NCI-H2196 treated with DMSO at 0.1 percent for 48 hours (cell line): ENCODE measurements around the gene PCMTD2.
"Not testable (repeated sequence)": the region's sequence is repeated elsewhere in the genome, so short reads cannot be mapped to it uniquely, and the experiment has no call there.

Source experiments
- DNase-seq: peaks from one replicate; lab custom pipeline; 2025; ENCODE audit not compliant: unreplicated experiment; lab: John Stamatoyannopoulos, UW

Gene PCMTD2

DNA sequence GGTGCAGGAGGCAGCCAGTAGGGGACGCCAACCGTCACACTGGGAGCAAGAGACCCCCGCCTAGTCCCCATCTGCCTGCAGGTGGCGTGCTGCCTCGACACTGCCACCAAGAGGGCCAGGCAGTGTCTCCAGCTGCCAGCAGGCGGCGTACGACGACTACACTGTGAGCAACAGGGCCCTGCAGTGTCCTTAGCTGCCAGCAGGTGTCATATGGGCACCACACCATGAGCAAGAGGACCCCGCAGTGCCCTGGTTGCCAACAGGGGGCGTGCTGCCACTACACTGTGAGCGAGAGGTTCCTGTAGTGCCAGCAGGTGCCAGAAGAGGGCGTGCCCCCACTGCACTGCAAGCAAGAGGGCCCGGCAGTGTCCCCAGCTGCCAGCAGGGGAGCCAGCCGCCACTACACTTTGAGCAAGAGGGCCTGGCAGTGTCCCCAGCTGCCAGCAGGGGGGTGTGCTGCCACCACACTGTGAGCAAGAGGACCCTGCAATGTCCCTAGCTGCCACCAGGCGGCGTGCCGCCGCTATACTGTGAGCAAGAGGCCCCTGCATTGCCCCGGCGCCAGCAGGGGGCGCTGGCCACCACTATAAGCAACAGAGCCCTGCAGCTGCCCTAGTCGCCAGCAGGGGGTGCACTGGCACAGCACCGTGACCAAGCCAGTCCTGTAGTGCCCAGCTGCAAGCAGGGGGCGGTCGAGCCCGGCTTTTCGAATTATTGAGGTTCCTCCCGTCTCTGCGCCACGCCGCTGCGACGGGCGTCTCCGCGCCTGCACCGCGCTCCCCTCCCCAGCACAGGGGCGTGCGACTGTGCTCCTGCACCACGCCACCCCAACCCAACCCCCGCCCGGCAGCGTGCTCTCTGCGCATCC lies 30.3 kb downstream of the PCMTD2 start:
- DNase-seq, result peak; percentile 36

DNA sequence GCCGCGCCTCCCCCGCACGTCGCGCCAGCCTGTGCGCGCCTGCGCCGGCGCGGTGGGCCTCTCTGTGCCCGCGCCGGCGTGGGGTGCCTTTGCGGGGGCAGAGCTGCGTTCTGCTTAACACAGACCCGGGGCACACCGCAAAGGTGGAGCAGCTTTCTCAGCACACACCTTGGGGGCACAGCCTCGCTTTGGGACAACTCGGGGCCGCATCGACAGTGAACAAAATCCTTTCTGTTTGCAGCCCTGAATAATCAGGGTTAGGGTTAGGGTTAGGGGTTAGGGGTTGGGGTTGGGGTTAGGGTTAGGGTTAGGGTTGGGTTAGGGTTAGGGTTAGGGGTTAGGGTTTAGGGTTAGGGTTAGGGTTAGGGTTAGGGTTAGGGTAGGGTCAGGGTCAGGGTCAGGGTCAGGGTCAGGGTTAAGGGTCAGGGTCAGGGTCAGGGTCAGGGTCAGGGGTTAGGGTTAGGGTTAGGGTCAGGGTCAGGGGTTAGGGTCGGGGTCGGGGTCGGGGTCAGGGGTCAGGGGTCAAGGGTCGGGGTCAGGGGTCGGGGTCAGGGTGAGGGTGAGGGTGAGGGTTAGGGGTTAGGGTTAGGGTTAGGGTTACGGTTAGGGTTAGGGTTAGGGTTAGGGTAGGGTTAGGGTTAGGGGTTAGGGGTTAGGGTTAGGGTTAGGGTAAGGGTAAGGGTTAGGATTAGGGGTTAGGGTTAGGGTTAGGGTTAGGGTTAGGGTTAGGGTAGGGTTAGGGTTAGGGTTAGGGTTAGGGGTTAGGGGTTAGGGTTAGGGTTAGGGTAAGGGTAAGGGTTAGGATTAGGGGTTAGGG lies 31.1 kb downstream of the PCMTD2 start:
- not testable (repeated sequence) for DNase-seq

DNA sequence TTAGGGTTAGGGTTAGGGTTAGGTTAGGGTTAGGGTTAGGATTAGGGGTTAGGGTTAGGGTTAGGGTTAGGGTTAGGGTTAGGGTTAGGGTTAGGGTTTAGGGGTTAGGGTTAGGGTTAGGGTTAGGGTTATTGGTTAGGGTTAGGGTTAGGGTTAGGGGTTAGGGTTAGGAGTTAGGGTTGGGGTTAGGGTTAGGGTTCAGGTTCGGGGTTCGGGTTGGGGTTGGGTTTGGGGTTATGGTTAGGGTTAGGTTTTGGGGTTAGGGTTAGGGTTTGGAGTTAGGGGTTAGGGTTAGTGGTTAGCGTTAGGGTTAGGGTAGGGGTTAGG lies 31.7 kb downstream of the PCMTD2 start:
- DNase-seq, result not testable (repeated sequence)

DNA sequence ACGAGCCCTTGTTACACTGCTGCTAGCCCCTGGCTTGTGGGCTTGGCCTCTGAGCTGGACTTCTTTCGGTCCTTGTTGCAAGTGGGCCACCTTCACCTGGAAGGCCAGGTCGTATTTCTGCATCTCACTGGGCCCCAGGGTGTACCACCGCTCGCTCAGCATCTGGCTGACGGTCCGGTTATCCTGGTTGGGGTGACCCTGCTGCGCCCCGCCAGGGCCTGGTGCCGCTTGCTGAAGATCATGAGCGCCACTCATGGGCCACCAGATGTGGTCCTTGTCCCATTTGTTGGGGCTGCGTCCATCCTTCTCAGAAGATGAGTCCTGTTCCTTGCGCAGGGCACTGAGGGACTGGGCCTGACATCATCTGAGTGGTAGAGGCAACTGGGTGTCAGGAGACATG lies 36.6 kb downstream of the PCMTD2 start:
- not testable (repeated sequence) for DNase-seq

DNA sequence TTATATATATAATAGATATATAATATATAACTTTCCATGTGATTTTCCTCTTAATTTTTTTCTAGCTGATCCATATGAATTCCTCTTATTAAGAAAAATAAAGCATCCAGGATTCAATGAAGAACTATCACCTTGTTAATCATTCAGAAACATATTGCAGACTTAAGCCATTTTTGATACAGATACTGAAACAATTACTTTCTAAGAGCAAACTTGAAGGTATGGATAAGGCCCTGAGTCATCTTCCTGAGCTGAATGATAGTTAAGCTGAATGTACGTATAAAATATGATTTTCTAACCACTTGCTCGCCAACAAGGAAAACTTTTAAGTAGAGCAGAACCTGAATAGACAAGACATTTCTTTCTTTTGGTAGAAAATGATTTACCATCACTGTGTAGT lies 47.5 kb downstream of the PCMTD2 start:
- DNase-seq, result not testable (repeated sequence)

- not testable (repeated sequence) for DNase-seq
These were observed 58.2 kb downstream of the PCMTD2 start for GRCh38 chr20:64313761-64314160.

DNA sequence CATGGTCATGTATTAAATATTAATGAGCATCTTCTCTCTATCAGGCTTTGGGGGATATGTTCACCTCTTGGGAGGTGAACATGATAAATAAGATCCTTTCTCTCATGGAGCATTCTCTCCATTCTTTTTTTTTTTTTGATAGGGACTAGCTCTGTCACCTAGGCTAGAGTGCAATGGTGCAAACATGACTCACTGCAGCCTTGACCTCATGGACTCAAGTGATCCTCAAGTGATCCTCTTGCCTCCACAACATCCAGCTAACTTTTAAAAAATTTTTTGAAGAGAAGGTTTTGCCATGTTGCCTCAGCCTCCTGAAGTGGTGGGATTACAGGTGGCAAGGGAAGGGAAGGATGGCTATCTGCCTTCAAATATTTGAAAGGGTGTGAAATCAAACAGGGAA lies 59.8 kb downstream of the PCMTD2 start:
- DNase-seq, result not testable (repeated sequence)

DNA sequence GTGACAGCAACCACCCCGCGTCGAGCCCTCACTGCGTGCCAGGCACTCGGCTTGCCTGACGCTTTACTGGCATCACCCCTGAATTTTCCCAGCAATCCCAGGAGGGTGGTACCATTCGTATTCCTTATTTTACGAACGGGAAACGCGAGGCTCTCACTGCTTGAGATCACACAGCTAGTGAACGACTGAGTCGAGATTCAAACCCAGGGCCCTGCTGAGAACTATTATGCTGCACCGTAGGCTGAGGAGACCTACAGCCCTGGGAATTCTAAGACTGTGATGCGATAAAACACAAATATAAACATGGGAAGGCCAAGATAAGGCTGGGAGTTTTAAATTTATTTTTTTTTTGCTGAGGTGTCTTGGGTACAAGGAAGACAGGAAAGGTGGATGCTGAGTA lies 60.3 kb downstream of the PCMTD2 start:
- DNase-seq, result not testable (repeated sequence)

DNA sequence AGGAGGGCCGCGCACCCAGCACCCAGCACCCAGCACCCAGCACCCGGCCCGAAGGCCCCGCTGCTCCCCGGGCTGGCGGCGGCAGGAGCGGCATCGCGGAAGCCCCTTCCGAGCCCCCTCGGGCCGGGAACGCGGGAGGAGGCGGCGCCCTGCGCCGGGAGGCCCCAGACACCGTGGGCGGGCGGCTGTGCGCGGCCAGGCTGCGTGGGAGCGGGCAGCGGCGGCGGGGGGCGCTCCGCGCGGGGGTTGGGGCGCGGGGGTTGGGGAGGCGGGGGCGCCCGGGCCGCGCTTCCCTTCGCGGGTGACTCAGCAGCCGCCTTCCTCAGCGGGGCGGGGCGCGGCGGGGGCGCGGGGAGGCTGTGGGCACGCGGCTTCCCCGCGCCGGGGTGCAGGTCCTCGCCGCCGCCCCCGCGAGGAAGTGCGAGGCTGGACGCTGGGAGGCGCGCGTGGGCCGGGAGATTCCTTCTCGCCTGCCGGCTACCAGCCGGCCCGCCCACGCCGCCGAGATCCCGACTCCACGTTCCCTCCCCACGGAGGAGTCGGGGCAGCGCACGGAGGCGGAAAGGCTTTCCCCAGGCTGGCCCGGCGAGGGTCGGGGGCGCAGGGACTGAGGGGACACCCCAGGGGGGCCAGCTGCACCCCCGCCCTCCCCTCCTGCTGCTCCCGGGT lies 61.0 kb downstream of the PCMTD2 start:
- not testable (repeated sequence) for DNase-seq

GRCh38 chr20:64317331-64317730 lies 61.8 kb downstream of the PCMTD2 start:
- DNase-seq, result not testable (repeated sequence)

- DNase-seq, result not testable (repeated sequence)
These were observed 62.5 kb downstream of the PCMTD2 start for GRCh38 chr20:64318056-64318455.

GRCh38 chr20:64322031-64322789 lies 66.7 kb downstream of the PCMTD2 start:
- not testable (repeated sequence) for DNase-seq
